ENCODE results near the gene MPRIP.
"Not testable (repeated sequence)": the region's sequence is repeated elsewhere in the genome, so short reads cannot be mapped to it uniquely, and the experiment has no call there.

Gene MPRIP

DNA sequence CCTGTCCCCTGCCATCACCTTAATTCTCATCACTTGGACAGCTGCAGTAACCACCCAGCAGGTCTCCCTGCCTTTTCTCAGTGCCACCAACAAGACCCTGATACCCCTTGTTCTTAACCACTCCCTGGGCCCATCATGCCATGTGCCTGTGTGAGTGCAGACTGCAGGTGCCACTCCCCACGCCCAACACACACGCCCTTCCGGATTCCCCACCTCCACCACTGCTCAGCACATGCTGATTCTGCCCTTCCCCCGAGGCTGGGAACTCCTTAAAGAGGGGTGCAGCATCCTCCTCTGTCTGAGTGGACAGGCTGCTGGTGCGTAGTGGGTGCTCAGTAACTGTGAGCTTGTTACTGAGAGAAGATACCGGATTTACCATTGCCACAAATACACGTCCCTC is 111.5 kb downstream of the MPRIP start:
- no peak for DNase-seq

DNA sequence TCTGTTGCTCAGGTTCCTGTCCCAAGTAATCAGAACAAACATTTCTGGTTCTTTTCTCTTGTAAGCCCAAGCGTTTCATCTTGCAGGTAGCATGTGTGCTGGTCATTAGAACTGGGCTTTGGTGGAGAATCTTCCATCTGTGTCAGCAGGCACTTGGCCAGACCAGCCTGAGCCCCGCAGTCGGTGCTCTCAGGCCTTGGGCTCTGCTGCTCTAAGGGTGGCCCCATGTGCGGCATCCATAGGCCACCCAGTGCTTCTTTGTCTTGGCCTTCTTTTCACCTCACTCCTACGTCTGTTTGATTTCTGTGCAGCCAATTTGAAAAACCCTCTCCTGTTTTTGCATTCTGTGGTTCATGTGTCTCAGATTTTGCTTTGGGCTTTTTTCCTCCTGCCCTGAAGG is 112.3 kb downstream of the MPRIP start:
- DNase-seq, result no peak

DNA sequence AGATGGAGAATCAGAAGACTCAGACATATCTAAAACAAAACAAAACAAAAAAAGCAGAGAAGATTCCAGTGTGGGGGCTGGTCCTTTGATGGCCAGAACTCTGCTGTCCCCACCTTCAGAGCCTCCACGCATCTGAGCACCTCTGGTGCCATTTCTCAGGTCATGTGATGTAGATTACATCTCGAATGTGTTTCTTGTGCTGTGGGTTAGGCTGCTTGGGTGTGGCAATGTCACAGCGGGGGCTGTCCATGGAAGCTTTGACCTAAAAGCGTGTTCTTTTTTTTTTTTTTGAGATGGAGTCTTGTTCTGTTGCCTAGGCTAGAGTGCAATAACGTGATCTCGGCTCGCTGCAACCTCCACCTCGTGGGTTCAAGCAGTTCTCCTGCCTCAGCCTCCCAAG is 112.7 kb downstream of the MPRIP start:
- no peak for DNase-seq

DNA sequence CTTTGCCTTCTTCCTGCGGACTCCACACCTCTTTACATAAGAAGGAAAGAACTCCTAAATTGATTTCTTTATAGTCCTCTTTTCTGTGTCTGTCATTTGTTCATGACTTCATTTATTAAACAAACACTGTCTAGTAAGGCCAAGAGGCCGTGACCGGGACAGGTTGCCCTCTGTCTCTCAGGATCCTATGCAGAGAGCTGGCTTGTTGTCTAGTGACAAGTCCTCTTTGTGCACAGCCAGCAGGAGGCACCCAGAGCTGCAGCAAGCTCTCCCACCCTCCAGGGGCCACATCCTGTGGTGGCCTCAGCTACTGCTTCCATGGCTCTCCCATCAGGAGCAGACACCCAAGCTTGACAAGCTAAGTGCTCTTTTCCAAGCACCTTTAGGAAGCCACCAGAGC is 113.3 kb downstream of the MPRIP start:
- no peak for DNase-seq

DNA sequence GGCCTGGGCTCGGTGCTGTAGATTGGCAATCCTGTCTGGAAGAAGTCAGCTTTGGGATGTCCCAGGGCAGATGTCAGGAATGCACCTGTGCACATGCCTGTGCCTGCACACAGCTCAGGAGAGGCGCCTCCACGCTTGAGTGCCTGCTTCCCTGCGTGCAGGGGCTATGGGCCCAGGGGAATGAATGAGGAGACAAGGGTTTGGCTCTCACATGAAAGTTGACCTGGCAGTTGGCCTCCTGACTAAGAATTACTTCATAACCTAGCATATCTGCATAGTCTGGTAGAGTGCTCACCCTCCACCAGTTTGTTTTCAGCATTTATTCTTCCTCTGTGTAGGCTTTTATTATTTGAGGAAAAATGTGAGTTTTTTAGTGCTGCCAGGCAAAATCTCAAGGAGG is 113.8 kb downstream of the MPRIP start:
- no peak for DNase-seq

DNA sequence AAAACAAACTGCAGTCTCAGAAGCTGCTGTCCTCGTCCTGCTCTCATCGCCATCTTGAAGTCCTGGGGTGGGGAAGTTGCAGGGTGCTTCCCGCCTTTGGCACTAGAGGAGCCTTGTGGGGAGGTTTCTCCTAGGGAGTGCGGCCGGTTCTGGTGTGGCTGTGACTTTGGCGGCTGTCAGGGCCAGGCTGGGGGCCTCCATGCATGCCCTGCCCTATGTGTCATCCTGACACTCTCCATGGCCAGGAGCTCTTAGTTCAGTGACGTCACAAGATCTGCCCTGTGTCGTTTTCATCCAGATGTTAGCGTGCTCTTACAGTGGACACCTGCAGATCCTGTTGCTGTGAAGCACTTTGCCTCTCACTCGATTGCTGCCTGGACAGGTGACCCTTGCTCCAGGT is 114.3 kb downstream of the MPRIP start:
- no peak for DNase-seq

DNA sequence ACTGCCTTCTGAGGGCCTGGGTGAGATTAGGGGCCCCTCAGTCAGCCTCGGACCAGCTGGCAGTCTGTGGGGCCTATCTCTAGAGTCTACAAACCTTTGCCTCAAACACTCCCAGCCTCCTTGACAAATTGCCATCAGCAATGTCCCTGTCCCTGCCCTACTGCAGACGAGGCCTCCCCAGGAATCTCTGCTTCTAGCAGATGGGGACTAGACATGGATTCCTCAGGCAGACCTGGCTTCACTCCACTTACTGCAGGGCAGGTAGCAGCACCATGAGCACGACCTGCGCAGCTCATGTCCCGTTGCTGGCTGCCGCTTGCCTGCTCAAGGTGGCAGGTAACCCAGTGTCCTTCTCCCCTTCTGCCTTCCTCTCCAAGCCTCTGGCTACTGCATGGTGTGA is 114.8 kb downstream of the MPRIP start:
- no peak for DNase-seq

DNA sequence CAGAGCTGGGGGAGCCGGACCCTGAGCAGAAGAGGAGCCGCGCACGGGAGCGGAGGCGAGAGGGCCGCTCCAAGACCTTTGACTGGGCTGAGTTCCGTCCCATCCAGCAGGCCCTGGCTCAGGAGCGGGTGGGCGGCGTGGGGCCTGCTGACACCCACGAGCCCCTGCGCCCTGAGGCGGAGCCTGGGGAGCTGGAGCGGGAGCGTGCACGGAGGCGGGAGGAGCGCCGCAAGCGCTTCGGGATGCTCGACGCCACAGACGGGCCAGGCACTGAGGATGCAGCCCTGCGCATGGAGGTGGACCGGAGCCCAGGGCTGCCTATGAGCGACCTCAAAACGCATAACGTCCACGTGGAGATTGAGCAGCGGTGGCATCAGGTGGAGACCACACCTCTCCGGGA is 116.2 kb downstream of the MPRIP start:
- DNase-seq, result not testable (repeated sequence)

DNA sequence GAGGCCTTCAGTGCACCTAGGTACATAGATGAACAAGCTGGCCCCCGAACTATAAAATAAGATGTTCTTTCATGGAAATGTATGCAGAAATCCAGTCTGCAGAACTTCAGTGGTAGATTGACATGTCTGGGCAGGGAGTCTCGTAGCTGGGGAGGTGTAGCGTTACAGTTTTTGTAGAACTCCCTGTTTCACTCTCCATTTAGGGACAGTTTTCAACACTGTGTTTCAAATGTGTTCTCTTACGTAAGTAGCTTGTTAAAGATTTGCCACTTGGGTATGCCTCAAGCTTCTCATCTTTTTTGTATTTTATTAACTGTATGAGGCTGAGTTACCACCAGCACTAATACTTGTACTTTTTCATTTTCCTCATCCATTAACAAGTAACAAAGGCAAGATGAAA is 117.3 kb downstream of the MPRIP start:
- no peak for DNase-seq

DNA sequence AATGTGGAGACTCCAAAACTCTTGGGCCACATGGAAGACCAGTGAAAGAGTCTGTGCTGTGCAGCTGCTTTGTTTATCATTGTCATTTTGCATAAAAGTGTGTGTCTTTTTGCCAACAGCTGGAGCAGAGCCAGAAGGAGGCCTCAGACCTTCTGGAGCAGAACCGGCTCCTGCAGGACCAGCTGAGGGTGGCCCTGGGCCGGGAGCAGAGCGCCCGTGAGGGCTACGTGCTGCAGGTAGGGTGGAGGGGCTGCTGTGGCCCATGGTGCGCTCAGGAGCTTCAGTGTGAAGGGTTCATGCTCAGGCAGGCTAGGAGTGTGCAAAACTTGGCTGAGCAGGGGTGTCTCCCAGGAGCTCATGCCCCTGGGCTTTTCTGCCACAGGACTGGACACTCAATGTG is 118.9 kb downstream of the MPRIP start:
- DNase-seq, result no peak

DNA sequence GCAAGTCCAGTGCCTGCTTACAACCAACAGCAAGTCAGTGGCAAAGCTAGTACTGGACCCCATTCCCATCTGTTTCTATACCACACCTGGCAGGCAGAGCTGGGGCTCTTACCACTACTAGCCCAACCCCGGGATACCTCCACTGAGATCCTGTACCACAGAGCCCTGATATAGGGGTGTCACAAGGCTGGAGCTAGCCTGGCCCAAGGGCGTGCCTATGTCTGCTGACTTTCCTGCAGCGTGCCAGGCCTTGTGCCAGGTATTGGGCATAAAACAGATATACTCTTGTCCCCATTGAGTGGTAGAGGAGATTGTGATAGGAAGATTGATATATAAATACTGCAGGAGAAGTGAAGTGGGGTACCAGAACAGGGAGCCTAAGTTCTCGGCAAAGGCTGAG is 119.5 kb downstream of the MPRIP start:
- no peak for DNase-seq

DNA sequence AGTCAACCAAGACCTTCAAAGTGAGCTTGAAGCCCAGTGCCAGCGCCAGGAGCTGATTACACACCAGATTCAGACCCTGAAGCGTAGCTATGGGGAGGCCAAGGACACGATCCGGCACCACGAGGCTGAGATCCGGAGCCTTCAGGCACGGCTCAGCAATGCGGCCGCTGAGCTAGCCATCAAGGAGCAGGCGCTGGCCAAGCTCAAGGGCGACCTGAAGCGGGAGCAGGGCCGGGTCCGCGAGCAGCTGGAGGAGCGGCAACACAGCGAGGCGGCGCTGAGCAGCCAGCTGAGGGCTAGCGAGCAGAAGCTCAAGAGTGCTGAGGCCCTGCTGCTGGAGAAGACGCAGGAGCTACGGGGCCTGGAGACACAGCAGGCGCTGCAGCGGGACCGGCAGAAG is 121.9 kb downstream of the MPRIP start:
- no peak for DNase-seq

DNA sequence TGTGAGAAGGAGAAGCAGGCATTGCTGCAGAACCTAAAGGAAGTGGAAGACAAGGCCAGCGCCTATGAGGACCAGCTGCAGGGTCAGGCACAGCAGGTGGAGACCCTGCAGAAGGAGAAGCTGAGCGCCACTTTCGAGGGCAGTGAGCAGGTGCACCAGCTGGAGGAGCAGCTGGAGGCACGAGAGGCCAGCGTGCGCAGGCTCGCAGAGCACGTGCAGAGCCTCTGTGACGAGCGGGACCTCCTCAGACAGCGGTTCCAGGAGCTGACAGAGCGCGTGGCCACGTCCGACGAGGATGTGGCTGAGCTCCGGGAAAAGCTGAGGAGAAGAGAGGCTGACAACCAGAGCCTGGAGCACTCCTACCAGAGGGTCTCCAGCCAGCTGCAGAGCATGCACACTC is 122.4 kb downstream of the MPRIP start:
- no peak for DNase-seq

DNA sequence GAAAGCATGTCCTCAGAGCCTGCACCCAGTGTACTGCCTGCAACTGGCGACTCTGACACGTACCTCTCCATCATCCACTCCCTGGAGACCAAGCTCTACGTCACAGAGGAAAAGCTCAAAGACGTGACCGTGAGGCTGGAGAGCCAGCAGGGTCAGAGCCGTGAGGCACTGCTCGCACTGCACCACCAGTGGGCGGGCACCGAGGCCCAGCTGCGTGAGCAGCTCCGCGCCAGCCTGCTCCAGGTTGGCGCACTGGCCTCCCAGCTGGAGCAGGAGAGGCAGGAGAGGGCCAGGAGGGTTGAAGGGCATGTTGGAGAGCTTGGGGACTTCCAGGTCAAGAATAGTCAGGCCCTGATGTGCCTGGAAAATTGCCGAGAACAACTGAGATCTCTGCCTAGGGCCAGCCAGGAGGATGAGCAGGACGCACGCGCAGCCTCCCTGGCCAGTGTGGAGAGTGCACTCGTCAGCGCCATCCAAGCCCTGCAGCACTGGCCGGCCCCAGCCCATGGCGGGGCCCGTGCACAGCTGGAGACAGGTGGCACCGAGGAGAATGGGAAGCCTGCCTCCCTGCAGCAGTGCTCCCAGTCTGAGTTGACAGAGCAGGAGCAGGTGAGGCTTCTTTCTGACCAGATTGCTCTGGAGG is 123.5 kb downstream of the MPRIP start:
- DNase-seq, result no peak

DNA sequence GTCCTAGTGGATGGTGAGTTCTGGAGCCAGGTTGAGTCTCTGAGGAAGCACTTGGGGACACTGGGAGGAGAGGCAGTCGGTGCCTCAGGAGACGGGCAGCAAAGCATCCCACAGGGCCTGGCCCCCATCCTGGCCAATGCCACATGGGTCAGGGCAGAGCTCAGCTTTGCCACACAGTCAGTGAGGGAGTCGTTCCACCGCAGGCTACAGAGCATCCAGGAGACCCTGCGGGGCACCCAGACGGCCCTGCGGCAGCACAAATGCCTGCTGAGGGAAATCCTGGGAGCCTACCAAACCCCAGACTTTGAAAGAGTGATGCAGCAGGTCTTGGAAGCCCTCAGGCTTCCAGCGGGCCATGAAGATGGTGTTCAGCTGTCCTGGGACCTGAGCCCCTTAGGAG is 124.2 kb downstream of the MPRIP start:
- DNase-seq, result no peak

DNA sequence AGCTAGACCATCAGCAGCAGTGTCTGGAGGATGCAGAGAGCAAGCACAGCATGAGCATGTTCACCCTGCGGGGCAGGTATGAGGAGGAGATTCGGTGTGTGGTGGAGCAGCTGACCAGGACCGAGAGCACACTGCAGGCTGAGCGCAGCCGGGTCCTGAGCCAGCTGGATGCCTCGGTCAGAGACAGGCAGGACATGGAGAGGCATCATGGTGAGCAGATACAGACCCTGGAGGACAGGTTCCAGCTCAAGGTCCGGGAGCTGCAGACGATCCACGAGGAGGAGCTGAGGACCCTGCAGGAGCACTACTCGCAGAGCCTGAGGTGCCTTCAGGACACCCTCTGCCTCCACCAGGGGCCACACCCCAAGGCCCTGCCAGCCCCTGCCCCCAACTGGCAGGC is 125.1 kb downstream of the MPRIP start:
- no peak for DNase-seq

DNA sequence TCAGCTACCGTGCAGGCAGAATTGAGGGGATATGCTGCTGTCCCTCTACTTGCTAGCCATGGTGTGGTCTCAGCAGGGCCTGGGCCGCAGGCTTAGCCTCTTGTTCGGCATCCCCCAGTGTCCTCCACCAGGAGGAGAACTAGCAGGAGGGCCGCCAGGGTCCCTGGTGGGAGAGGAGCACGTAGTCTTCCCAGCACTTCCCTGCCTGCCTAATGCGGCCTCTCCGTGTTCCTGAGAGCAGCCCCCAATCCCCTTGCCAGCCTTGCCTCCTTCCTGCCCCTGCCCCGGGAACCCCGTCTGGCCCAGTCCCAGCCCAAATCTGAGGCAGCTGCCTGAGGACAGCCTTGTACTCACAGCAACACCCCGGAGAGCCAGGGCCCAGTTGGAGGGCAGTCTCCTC is 125.7 kb downstream of the MPRIP start:
- no peak for DNase-seq

DNA sequence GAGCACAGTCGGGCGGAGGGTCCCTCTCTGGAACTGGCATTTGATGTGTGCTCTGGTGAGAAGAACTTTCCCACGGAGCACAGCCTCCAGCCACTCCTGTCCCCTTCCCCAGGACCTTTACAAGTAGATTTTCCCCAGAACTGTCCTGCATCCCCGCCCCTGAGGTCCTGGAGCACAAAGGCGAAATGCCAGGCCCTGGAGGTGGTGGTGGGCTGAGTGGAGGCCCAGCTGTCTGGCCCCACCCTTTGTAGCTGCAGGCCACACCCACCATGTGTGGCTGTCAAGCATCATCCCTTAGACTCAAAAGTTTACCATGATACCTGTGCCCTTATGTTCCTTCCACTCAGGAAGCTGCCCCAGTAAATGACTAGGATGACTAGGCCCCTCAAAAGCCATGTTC is 126.1 kb downstream of the MPRIP start:
- no peak for DNase-seq

DNA sequence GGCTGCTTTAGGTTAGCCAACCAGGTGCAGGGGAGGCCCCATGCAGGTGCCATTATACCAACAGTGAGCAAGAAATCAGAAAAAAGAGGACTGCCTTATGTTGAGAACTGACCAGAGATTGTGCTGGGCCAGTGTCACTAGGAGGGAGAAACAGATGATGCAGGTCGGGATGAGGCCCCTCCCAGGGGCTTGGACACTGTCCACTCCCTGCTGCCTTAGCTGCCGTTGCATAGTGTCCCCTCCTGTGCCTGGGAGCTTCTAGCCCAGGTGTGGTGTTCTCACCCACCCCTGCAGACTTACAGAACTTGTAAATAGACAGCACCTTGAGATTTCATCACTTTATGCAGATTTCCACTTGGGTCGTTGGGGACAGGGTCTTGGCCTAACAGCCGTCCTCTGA is 127.1 kb downstream of the MPRIP start:
- DNase-seq, result no peak

DNA sequence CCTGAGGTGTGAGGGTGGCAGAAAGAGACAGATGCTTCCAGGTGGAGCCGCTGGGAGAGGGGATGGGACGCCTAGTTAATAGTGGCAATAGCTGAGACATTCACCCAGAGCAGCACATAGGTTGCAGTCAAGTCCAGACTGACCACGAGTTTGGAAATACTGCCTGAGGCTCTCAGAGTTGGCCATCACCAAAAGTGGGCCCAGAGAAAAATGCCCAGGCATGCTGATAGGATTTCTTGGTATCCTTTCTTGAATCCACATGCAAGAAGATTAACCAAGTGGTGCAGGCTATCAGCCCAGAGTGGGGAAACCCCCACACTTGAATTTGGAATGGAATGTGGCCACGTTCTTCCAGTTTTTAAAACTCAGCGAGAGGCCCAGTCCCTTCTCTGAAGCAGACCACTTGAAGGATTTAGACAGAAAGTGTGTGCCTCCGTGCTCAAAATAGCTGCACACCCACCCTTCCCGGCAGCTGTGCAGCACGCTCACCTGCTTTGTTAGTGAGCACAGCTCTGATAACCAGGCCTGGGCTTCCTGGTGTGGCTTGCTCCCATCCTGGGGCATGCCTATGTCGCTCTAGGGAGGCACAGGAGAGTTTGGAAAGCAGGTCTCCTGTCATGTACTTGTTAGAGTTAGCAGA is 128.2 kb downstream of the MPRIP start:
- DNase-seq, result no peak

DNA sequence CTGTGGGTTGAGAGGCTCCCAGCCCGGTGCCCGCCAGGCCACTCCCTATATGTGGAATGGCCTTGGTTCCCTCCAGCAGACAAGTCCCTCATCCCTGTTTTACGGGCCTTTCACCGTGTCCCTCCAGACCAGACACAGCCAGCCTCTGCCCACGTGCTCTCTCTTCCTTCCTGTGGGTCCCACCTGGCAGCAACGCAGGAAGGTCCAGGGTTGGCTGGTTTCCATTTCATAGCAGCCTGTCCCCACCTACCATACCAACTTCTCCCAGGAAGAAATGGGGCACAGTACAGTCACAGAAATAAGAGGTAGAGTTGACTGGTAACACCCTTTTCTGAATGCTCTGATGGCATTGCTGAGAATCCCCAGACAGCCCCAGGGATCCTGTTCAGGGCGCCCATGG is 128.9 kb downstream of the MPRIP start:
- DNase-seq, result no peak

DNA sequence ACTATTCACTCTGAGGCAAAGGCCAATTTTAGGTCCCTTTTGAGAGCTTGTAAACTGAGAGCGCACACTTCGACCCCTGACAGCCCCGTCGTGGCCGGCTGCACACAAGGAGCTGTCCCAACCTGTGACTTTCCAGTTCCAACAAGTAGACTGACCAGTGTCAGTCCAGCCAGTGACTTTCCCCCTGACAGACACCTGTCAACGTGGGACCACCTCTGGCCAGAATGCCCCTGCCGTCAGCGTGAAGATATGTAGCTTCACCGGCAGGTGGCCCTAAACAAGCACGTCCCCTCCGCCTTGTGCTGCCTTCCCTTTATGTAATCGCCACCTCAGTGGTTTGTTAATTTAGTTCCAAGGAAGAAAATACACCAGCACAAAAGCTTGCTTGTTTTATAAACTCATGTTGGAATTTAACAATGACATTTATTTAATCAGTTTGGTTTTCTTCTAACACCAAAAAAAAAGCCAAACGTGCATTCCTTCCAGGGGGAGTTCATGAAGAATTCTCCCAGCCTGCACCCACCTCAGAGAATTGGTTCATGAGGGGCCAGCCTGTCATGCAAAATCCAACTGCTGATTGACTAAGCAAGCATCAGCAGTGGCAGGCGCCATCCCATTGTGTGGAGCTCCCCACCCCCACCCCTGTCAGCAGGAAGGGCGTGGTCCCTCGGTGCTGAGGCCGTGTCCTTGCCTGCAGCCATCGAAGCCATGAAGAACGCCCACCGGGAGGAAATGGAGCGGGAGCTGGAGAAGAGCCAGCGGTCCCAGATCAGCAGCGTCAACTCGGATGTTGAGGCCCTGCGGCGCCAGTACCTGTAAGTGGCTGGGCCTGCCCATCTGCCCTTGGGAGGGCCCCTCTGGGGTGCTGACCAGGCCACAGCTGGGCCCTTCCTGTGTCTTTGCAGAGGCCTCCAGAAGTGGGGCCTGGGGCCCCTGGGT is 130.0 kb downstream of the MPRIP start:
- no peak for DNase-seq

DNA sequence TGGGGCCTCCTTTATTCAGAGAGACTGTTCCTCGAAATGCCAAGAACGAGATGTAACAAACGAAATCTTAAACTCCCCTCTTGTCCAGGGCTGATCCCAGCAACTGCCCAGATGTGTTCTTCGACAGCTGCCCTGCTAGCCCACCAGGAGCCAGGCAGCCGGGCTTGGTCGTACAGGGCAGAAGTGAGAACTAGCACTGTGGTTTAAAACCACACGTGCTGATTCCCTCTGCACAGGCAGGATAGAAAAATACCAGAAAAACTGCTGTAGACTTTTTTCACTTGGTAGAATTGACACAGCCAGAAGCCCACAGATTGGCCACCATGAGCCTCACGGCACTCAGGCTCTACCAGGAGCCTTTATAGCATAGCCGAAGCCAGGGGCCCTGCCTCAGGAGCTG is 130.7 kb downstream of the MPRIP start:
- DNase-seq, result no peak

DNA sequence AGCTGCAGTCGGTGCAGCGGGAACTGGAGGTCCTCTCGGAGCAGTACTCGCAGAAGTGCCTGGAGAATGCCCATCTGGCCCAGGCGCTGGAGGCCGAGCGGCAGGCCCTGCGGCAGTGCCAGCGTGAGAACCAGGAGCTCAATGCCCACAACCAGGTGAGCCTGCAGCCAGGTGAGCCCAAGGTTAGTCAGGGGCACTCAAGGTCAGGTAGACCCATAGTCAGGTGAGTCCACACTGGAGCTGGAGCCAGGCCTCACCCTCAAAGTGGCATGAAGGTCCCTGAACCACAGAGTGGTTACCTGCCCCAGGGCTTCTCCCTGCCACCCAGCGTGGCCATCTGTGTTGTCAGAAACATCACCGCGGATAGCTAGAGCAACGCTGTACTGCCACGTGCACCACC is 131.7 kb downstream of the MPRIP start:
- DNase-seq, result no peak
